Naive thymus-derived CD4-positive, alpha-beta T cell (primary cell): ENCODE results near the gene XRN1. TPM values are rescaled to one million over a fixed set of nuclear protein-coding genes. Genes with fewer than 3 reads are reported as not detected.
"Not testable (repeated sequence)": the region's sequence is repeated elsewhere in the genome, so short reads cannot be mapped to it uniquely, and the experiment has no call there.

Source experiments
- ATAC-seq: fragments of 150-1000 bp; cut with Tn5 transposase; 2 replicates; pipeline ENCODE4 v1.10.0; 2021; ENCODE audit warnings: mild to moderate bottlenecking, moderate library complexity
- CTCF ChIA-PET: fragments of 350-600 bp; sonication (Branson Sonifier 250); formaldehyde crosslinking; loops from one replicate; lab custom pipeline; 2021; ENCODE audit warnings: antibody characterized with exemption; lab: Charles Lee
- POLR2A ChIA-PET: fragments of 350-600 bp; sonication (Branson Sonifier 250); formaldehyde crosslinking; loops from one replicate; lab custom pipeline; 2021; ENCODE audit warnings: antibody characterized with exemption, inconsistent platforms; lab: Charles Lee
- DNase-seq, 9 donors: peaks; one replicate each; pipeline versions ENCODE4 v3.0.0 to v3.0.0-alpha.2; 2020 to 2022; ENCODE audit warnings: mixed read lengths in 1 of 9
- H3K27ac ChIP-seq: one replicate; pipeline ENCODE4 v1.7.0; 2013; ENCODE audit warnings: mild to moderate bottlenecking, low read depth, low read length, moderate library complexity
- H3K27me3 ChIP-seq, 2 donors: one replicate each; pipeline ENCODE4 v1.7.0; 2013; ENCODE audit warnings: low read length in 2 of 2, mild to moderate bottlenecking in 2 of 2, moderate library complexity in 2 of 2; ENCODE audit not compliant: control insufficient read depth in 2 of 2, insufficient read depth in 2 of 2
- H3K36me3 ChIP-seq, 3 experiments: 1 replicate in 2 of 3; 2 replicates in 1 of 3; pipeline ENCODE4 v1.7.0; 2013; ENCODE audit warnings: low read length in 3 of 3, mild to moderate bottlenecking in 3 of 3, moderate library complexity in 1 of 3; ENCODE audit not compliant: insufficient read depth in 3 of 3, control insufficient read depth in 2 of 3
- H3K4me1 ChIP-seq, 2 donors: one replicate each; pipeline ENCODE4 v1.7.0; 2013; ENCODE audit warnings: low read length in 2 of 2, mild to moderate bottlenecking in 2 of 2, moderate library complexity in 1 of 2; ENCODE audit not compliant: control insufficient read depth in 2 of 2, insufficient read depth in 2 of 2
- H3K4me3 ChIP-seq: 2 replicates; pipeline ENCODE4 v1.7.0; 2013; ENCODE audit warnings: mild to moderate bottlenecking, low read length
- H3K9me3 ChIP-seq, 3 experiments: 1 replicate in 2 of 3; 2 replicates in 1 of 3; pipeline ENCODE4 v1.7.0; 2013; ENCODE audit warnings: low read length in 3 of 3; ENCODE audit not compliant: control insufficient read depth in 2 of 3
- H3K27ac Mint-ChIP-seq, 9 donors: one replicate each; pipeline ENCODE4 v1.8.0; 2020 to 2022; ENCODE audit warnings: mixed read lengths in 9 of 9, mild to moderate bottlenecking in 8 of 9, moderate library complexity in 5 of 9, inconsistent platforms in 2 of 9
- H3K27me3 Mint-ChIP-seq, 5 donors: one replicate each; pipeline ENCODE4 v1.8.0; 2021 to 2022; ENCODE audit warnings: mixed read lengths in 5 of 5, mild to moderate bottlenecking in 1 of 5
- H3K36me3 Mint-ChIP-seq, 5 donors: one replicate each; pipeline ENCODE4 v1.8.0; 2020 to 2022; ENCODE audit warnings: mixed read lengths in 5 of 5, mild to moderate bottlenecking in 3 of 5, inconsistent platforms in 1 of 5
- H3K4me1 Mint-ChIP-seq, 7 donors: one replicate each; pipeline ENCODE4 v1.8.0; 2020 to 2022; ENCODE audit warnings: mixed read lengths in 7 of 7, mild to moderate bottlenecking in 3 of 7, inconsistent platforms in 1 of 7
- H3K4me3 Mint-ChIP-seq, 10 donors: one replicate each; pipeline ENCODE4 v1.8.0; 2020 to 2022; ENCODE audit warnings: mild to moderate bottlenecking in 10 of 10, mixed read lengths in 10 of 10, moderate library complexity in 6 of 10, inconsistent platforms in 2 of 10
- H3K9me3 Mint-ChIP-seq, 11 donors: one replicate each; pipeline ENCODE4 v1.8.0; 2020 to 2022; ENCODE audit warnings: mixed read lengths in 11 of 11, mild to moderate bottlenecking in 4 of 11, inconsistent platforms in 1 of 11, moderate library complexity in 1 of 11
- intact Hi-C, 2 donors: fragments of 100-400 bp; cut with micrococcal nuclease; formaldehyde crosslinking; loops; one replicate each; pipeline ENCODE4 v1.15.1; 2023
- polyA plus RNA-seq, 2 donors: library from polyadenylated mRNA; unstranded; fragments of 300-500 nt; fragmentation: Illumina TruSeq; gene quantifications; one replicate each; pipeline ENCODE4 v1.2.3, GENCODE V29; 2021
- total RNA-seq, 6 experiments: library from RNA in 5 of 6; stranded (reverse) in 5 of 6; gene quantifications; 1 replicate in 5 of 6; 2 replicates in 1 of 6; pipeline ENCODE4 v1.2.3 and lab custom pipeline; 2021 to 2026

The XRN1 gene
- total and polyA plus RNA-seq, 7 experiments from 2014 or later: 40.9 to 123 (median 94.7) TPM

DNA sequence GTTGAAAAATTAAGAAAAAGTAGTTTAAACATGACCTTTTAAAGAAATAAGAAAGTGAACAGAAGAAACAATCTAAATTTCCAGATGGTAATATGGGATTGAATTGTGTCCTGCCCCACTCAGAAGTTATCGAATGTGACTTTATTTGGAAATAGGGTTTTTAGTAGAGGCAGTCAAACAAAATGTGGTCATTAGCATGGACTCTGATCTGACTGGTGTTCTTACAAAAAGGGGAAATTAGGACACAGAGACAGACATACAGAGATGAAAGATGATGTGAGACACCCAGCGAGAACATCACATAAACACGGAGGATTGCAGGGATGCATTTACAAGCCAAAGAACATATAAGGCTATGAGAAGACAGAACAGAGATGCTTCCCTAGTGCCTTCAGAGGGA lies 73.2 kb downstream of the XRN1 start:
- ChIA-PET POLR2A (interaction anchor here (0.6 kb wide), 1 partner anchor 162 kb away, joined by 4 read pairs; no protein-coding TSS in a partner anchor), CTCF (interaction anchor here (0.6 kb wide), 1 partner anchor 17 kb away, joined by 3 read pairs; no protein-coding TSS in a partner anchor)
- H3K27ac Mint-ChIP-seq: peak overlapping the region in 3 of 9 donors; percentile 15 to 50 (median 20)
- intact Hi-C loops: no loop called here
- Histone ChIP-seq H3K9me3 (no peaks in the 10 kb centered on the region), H3K36me3 (peaks cover 4 to 34% (median 13%) of the 10 kb centered on the region in 3 experiments), H3K4me1 (no peaks in the 10 kb centered on the region), H3K4me3 (no peak overlapping the region), H3K27ac (no peak overlapping the region), H3K27me3 (no peaks in the 10 kb centered on the region)
- H3K27me3 Mint-ChIP-seq: no peaks in the 10 kb centered on the region
- H3K9me3 Mint-ChIP-seq: no peaks in the 10 kb centered on the region
- peaks cover 9 to 44% (median 24%) of the 10 kb centered on the region in 5 donors for H3K36me3 Mint-ChIP-seq
- ATAC-seq (no peak), DNase-seq (no peak)
- peaks cover 0 to 10% (median 0%) of the 10 kb centered on the region in 7 donors for H3K4me1 Mint-ChIP-seq
- H3K4me3 Mint-ChIP-seq: no peak overlapping the region

DNA sequence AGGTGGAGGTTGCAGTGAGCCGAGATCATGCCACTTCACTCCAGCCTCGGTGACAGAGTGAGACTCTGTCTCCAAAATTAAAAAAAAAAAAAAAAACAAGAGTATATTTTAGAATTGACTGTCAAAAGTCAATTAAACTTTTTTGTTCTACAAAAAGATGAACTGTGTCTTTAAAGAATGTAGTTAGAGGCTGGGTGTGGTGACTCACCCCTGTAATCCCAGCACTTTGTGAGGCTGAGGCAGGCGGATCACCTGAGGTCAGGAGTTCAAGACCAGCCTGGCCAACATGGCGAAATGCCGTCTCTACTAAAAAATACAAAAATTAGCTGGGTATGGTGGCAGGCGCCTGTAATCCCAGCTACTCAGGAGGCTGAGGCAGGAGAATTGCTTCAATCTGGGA lies 78.3 kb downstream of the XRN1 start:
- Mint-ChIP-seq H3K36me3 (peaks cover 1 to 40% (median 18%) of the 10 kb centered on the region in 5 donors), H3K4me1 (peaks cover 0 to 11% (median 0%) of the 10 kb centered on the region in 7 donors)
- H3K27ac Mint-ChIP-seq, DNase-seq, H3K27ac ChIP-seq, ATAC-seq, intact Hi-C loops, H3K9me3 ChIP-seq, H3K27me3 Mint-ChIP-seq, POLR2A ChIA-PET, H3K4me3 ChIP-seq, H3K9me3 Mint-ChIP-seq, CTCF ChIA-PET, H3K27me3 ChIP-seq, H3K4me1 ChIP-seq, H3K4me3 Mint-ChIP-seq: not testable (repeated sequence)
- H3K36me3 ChIP-seq: peaks cover 5 to 31% (median 12%) of the 10 kb centered on the region in 3 experiments

DNA sequence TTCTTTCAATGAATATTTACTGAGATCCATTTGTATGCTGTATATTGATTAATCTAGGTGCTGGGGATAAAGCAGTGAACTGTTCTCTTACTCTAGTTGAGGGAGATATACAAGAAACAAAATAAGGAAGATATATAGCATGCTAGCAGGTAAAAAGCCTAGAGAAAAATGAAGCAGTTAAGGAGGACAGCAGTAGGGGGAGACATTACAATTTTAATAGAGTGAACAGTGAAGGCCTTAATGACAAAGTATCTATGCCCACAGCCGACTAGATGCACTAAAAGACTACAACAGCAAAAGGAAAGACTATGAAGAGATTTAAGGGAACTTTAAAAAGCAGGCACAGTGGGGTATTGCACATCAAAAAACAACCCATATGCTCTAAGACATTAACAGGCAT lies 81.4 kb downstream of the XRN1 start:
- peaks cover 0 to 40% (median 21%) of the 10 kb centered on the region in 5 donors for H3K36me3 Mint-ChIP-seq
- no peak overlapping the region for H3K4me3 Mint-ChIP-seq
- CTCF ChIA-PET: no interaction called here
- no peaks in the 10 kb centered on the region for H3K4me1 ChIP-seq
- no peak overlapping the region for H3K27ac ChIP-seq
- H3K9me3 Mint-ChIP-seq: no peaks in the 10 kb centered on the region
- H3K27ac Mint-ChIP-seq: peak overlapping the region in 5 of 9 donors; percentile 1 to 59 (median 6)
- intact Hi-C loops: no loop called here
- no peak overlapping the region for H3K4me3 ChIP-seq
- H3K36me3 ChIP-seq: peaks cover 8 to 42% (median 20%) of the 10 kb centered on the region in 3 experiments
- H3K27me3 ChIP-seq: no peaks in the 10 kb centered on the region
- no peaks in the 10 kb centered on the region for H3K27me3 Mint-ChIP-seq
- POLR2A ChIA-PET: no interaction called here
- H3K9me3 ChIP-seq: no peaks in the 10 kb centered on the region
- ATAC-seq: no peak
- DNase-seq: no peak
- H3K4me1 Mint-ChIP-seq: peaks cover 0 to 5% (median 0%) of the 10 kb centered on the region in 7 donors

DNA sequence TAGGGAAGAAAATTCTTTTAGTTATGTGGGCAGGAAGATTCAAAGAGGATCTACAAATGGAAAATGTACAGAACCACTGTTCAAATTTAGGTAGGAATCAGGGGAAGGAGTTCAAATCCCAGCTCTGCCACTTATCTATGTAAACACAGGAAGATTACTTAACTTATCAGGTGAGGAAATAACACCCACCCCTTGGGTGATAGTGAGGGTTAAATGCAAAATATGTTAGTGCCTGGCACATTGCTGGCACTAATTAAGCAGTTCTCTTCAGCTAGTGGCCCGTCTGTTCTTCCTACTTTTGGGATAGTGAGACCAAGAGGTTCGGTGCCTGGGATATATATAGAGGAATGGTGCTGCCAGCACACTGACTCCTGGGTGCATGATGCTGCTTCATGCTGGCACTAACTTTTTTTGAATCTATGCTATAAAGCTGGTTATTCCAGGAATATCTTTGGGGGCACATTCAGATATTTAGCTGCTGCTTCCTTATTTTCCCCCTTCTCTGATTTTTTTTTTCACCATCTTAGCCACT lies 83.8 kb downstream of the XRN1 start:
- DNase-seq: no peak
- intact Hi-C loops: loop anchor here in 1 of 2 donors (5.0 kb wide), 1 partner anchor 33 kb away; no protein-coding TSS in a partner anchor
- Histone ChIP-seq H3K9me3 (no peaks in the 10 kb centered on the region), H3K4me1 (no peaks in the 10 kb centered on the region), H3K36me3 (peaks cover 10 to 53% (median 14%) of the 10 kb centered on the region in 3 experiments), H3K27me3 (no peaks in the 10 kb centered on the region), H3K27ac (no peak overlapping the region), H3K4me3 (no peak overlapping the region)
- Mint-ChIP-seq H3K4me3 (no peak overlapping the region), H3K36me3 (peaks cover 0 to 49% (median 32%) of the 10 kb centered on the region in 5 donors), H3K9me3 (no peaks in the 10 kb centered on the region), H3K27ac (peak overlapping the region in 3 of 9 donors; percentile 13 to 47 (median 31)), H3K4me1 (peaks cover 0 to 5% (median 1%) of the 10 kb centered on the region in 7 donors), H3K27me3 (no peaks in the 10 kb centered on the region)
- ATAC-seq: no peak
- ChIA-PET CTCF (no interaction called here), POLR2A (interaction anchor here (1.0 kb wide), 1 partner anchor 19 kb away, joined by 4 read pairs; no protein-coding TSS in a partner anchor)

DNA sequence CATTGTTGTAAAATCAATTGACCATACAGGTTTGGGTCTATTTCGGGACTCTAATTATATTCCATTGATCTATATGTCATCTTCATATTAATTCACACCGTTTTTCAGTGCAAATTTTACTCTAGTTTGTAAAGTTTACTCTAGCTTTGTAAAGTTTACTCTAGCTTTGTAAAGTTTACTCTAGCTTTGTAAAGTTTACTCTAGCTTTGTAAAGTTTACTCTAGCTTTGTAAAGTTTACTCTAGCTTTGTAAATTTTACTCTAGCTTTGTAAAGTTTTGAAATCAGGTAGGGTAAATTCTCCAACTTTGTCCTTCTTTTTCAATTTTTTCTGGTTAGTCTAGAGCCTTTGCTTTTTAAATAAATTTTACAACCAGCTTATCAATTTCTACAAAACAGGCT lies 84.4 kb downstream of the XRN1 start:
- H3K4me3 ChIP-seq, CTCF ChIA-PET, H3K4me1 ChIP-seq, H3K9me3 ChIP-seq, H3K4me1 Mint-ChIP-seq, ATAC-seq, H3K27ac ChIP-seq, H3K4me3 Mint-ChIP-seq, H3K27me3 Mint-ChIP-seq, DNase-seq, H3K9me3 Mint-ChIP-seq, H3K27me3 ChIP-seq: not testable (repeated sequence)
- POLR2A ChIA-PET: interaction anchor here (1.0 kb wide), 1 partner anchor 18 kb away, joined by 4 read pairs; no protein-coding TSS in a partner anchor
- peaks cover 12 to 56% (median 13%) of the 10 kb centered on the region in 3 experiments for H3K36me3 ChIP-seq
- Mint-ChIP-seq H3K36me3 (peaks cover 0 to 49% (median 32%) of the 10 kb centered on the region in 5 donors), H3K27ac (peak overlapping the region in 1 of 9 donors; percentile 31)
- intact Hi-C loops: loop anchor here in 1 of 2 donors (5.0 kb wide), 1 partner anchor 34 kb away; no protein-coding TSS in a partner anchor

DNA sequence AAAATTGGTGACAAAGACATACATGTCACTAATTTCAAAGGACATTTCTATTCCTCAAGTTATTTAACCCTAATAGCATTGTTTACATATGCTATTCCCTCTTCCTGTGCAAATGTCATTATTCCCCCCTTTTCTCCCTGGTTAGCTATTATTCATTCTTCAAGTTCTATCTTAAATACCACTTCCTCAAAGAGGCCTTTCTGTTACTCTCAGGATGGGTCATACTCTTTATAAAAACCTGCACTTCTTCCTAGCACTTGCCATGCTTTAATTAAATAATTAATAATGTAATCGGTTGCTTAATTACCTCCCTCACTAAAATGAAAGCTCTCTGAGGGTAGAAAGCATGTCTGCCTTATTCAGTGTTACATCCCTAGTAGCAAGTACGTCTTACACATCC lies 88.5 kb downstream of the XRN1 start:
- Mint-ChIP-seq H3K27me3 (no peaks in the 10 kb centered on the region), H3K4me3 (no peak overlapping the region), H3K27ac (peak overlapping the region in 2 of 9 donors; percentile 10 to 16), H3K36me3 (peaks cover 8 to 64% (median 54%) of the 10 kb centered on the region in 5 donors), H3K4me1 (peaks cover 0 to 1% (median 0%) of the 10 kb centered on the region in 7 donors), H3K9me3 (peaks cover 0 to 2% (median 0%) of the 10 kb centered on the region in 11 donors)
- ChIA-PET POLR2A (no interaction called here), CTCF (no interaction called here)
- no peak for DNase-seq
- ATAC-seq: no peak
- no peaks in the 10 kb centered on the region for H3K27me3 ChIP-seq
- peaks cover 13 to 79% (median 33%) of the 10 kb centered on the region in 3 experiments for H3K36me3 ChIP-seq
- H3K9me3 ChIP-seq: no peaks in the 10 kb centered on the region
- H3K4me3 ChIP-seq: no peak overlapping the region
- no peak overlapping the region for H3K27ac ChIP-seq
- intact Hi-C loops: no loop called here
- H3K4me1 ChIP-seq: no peaks in the 10 kb centered on the region
